Panc1 (cell line): ENCODE results near the gene NLRP14. TPM values are rescaled to one million over a fixed set of nuclear protein-coding genes. Genes with fewer than 3 reads are reported as not detected.

Experiments
- ATAC-seq: fragments of 200-7000 bp; cut with Tn5 transposase; 2 replicates; pipeline ENCODE4 v1.9.1; 2020; ENCODE audit warnings: mild to moderate bottlenecking, moderate library complexity
- BruUV-seq: library from RNA; stranded (reverse); fragments of 400-500 nt; replicated peaks from 2 replicates; lab custom pipeline; 2021; lab: Mats Ljungman, UMichigan
- CTCF ChIA-PET: fragments of 300-600 bp; sonication (Branson Sonifier 250); formaldehyde crosslinking; loops from one replicate; lab custom pipeline; 2022; ENCODE audit warnings: antibody characterized with exemption; lab: Charles Lee
- POLR2A ChIA-PET: fragments of 300-600 bp; sonication (Branson Sonifier 250); formaldehyde crosslinking; loops from one replicate; lab custom pipeline; 2022; ENCODE audit warnings: antibody characterized with exemption; lab: Charles Lee
- DNase-seq: peaks from one replicate; pipeline ENCODE4 v3.0.0-alpha.2; 2010; ENCODE audit warnings: low read depth, low spot score
- H3K27ac ChIP-seq: 2 replicates; pipeline ENCODE4 v1.5.1; 2011; ENCODE audit warnings: mild to moderate bottlenecking, low read length, inconsistent platforms
- H3K27me3 ChIP-seq: fragments of 200-500 bp; sonication (Bioruptor generic); 2 replicates; pipeline ENCODE4 v1.6.0; 2014; ENCODE audit warnings: low read length, inconsistent platforms; ENCODE audit not compliant: control insufficient read depth, insufficient read depth
- H3K36me3 ChIP-seq: fragments of 200-500 bp; sonication (Bioruptor generic); 2 replicates; pipeline ENCODE4 v1.5.1; 2014; ENCODE audit warnings: inconsistent platforms, mild to moderate bottlenecking, low read length, moderate library complexity; ENCODE audit not compliant: control insufficient read depth, insufficient read depth
- H3K4me1 ChIP-seq: 2 replicates; pipeline ENCODE4 v1.5.1; 2011; ENCODE audit warnings: inconsistent platforms, mild to moderate bottlenecking, low read length, moderate library complexity; ENCODE audit not compliant: control insufficient read depth, insufficient read depth
- H3K4me3 ChIP-seq, 2 experiments: 2 replicates each; pipeline ENCODE4 v1.5.1; 2011 to 2012; ENCODE audit warnings: low read depth in 2 of 2, low read length in 2 of 2, mild to moderate bottlenecking in 2 of 2, inconsistent platforms in 1 of 2, moderate library complexity in 1 of 2
- H3K9me3 ChIP-seq: fragments of 200-500 bp; sonication (Bioruptor generic); 2 replicates; pipeline ENCODE4 v1.5.1; 2014; ENCODE audit warnings: low read depth, mild to moderate bottlenecking, inconsistent platforms, low read length, moderate library complexity; ENCODE audit not compliant: control insufficient read depth, insufficient read depth
- POLR2AphosphoS5 ChIP-seq: IDR thresholded peaks from 2 replicates; pipeline ENCODE4 v1.6.1; 2012; ENCODE audit warnings: mild to moderate bottlenecking, low read depth, low read length, moderate library complexity
- SIN3A ChIP-seq: IDR thresholded peaks from 2 replicates; pipeline ENCODE4 v1.6.1; 2012; ENCODE audit warnings: low read depth, mild to moderate bottlenecking, low read length, moderate library complexity, borderline replicate concordance; ENCODE audit not compliant: insufficient read depth
- TCF7L2 ChIP-seq: IDR thresholded peaks from 2 replicates; pipeline ENCODE4 v1.6.1; 2011; ENCODE audit warnings: mild to moderate bottlenecking, low read depth, low read length, inconsistent platforms
- in situ Hi-C: cut with HindIII; loops from 2 replicates; pipeline ENCODE4 v1.10.0; 2016; ENCODE audit warnings: low sequenced_read_pairs, low pct_unique_long_range_greater_than_20kb
- intact Hi-C: fragments of 100-400 bp; cut with micrococcal nuclease; formaldehyde crosslinking; loops from one replicate; pipeline ENCODE4 v1.10.0; 2022; ENCODE audit not compliant: unreplicated experiment
- total RNA-seq: library from RNA; stranded (reverse); gene quantifications from one replicate; pipeline ENCODE4 v1.2.1, GENCODE V29; 2021; ENCODE audit not compliant: unreplicated experiment
- TF ChIP-seq, protein P1 (sequence below), 2 experiments: IDR thresholded peaks; 2 replicates each; pipeline ENCODE4 v1.6.1; 2011 to 2012; ENCODE audit warnings: low read depth in 2 of 2, control low read depth in 1 of 2, low read length in 1 of 2, mild to moderate bottlenecking in 1 of 2, moderate library complexity in 1 of 2; ENCODE audit not compliant: insufficient read depth in 1 of 2
- TF ChIP-seq, protein P2 (sequence below): fragments of 450-650 bp; IDR thresholded peaks from 2 replicates; pipeline ENCODE4 v1.5.1; 2017; ENCODE audit warnings: mild to moderate bottlenecking

NLRP14 gene
- total RNA-seq, 1 experiment from 2014 or later = 0.08 TPM

DNA sequence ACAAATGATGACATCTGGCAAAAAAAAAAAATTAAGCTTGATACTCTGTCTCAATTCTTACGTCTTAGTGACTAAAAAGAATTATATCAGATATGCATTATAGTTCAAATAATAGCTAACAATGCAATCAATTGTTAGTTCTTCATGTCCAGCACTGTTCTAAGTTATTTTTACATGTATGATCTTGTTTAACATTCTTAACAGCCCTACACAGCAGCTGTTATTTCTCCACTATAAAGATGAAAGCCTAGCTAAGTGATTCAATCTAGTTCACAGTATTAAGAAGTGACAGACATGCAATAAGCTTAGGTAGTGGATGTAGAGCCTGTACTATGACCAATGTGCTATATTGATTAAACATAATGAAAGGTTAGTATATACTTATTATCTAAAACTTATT, 4.3 kb upstream of the NLRP14 start:
- no TSS peak for BruUV-seq
- H3K4me3 ChIP-seq = no peak overlapping the region
- no peaks in the 10 kb centered on the region for H3K9me3 ChIP-seq
- POLR2A ChIA-PET = interaction anchor here (0.6 kb wide), 1 partner anchor 87 kb away, joined by 3 read pairs; no protein-coding TSS in a partner anchor
- no peaks in the 10 kb centered on the region for H3K27me3 ChIP-seq
- in situ Hi-C loops = no loop called here
- TF ChIP-seq POLR2AphosphoS5 = no peak
- ATAC-seq (no peak), DNase-seq (no peak)
- CTCF ChIA-PET = no interaction called here
- intact Hi-C loops = no loop called here
- H3K27ac ChIP-seq = no peak overlapping the region
- no peaks in the 10 kb centered on the region for H3K36me3 ChIP-seq
- H3K4me1 ChIP-seq = peaks cover 8% of the 10 kb centered on the region; the same call in 1 of the 2 replicates

DNA sequence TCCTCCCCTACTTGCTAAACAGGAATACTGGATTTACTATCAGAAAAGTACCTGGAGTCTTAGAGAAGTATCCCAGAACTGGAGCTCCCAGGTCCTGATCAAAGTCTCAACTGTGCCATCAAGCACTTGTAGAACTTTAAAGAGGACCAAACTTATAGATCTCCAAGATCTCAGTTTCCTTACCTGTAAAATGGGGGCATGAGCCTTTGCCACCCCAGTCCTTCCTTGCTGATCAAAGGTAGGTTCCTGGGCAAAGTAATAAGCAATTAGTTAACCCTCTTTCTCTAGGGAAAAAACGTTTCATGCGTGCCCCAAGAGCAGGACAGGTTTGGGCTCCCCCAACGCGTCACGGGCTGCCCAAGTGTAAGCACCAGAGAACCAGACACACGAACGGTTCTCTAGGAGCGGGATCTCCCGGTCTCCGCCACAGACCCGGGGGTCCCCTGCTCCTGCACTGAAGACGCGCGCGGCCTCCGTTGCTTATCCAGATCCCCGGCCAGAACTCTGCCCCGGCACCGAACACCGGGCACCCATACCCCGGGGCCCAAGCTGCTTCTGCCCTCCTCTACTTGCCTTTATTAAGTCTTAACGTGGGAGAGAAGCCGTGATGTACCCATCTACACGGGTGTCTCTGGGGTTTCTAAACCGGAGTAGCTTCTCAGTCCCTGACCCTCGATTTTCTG, 638 bp upstream of the NLRP14 start:
- CTCF ChIA-PET = interaction anchor here (0.9 kb wide), 1 partner anchor 265 kb away, joined by 4 read pairs; no protein-coding TSS in a partner anchor
- POLR2A ChIA-PET = interaction anchor here (0.9 kb wide), 1 partner anchor 130 kb away, joined by 3 read pairs; no protein-coding TSS in a partner anchor
- in situ Hi-C loops (no loop called here), intact Hi-C loops (no loop called here)
- BruUV-seq = TSS peak; percentile 84
- no peaks in the 10 kb centered on the region for H3K9me3 ChIP-seq
- H3K4me3 ChIP-seq = peak overlapping the region; percentile 75 to 97
- ATAC-seq (peak; percentile 52), DNase-seq (no peak)
- H3K27ac ChIP-seq = peak overlapping the region; percentile 89
- TF ChIP-seq, protein P1, sequence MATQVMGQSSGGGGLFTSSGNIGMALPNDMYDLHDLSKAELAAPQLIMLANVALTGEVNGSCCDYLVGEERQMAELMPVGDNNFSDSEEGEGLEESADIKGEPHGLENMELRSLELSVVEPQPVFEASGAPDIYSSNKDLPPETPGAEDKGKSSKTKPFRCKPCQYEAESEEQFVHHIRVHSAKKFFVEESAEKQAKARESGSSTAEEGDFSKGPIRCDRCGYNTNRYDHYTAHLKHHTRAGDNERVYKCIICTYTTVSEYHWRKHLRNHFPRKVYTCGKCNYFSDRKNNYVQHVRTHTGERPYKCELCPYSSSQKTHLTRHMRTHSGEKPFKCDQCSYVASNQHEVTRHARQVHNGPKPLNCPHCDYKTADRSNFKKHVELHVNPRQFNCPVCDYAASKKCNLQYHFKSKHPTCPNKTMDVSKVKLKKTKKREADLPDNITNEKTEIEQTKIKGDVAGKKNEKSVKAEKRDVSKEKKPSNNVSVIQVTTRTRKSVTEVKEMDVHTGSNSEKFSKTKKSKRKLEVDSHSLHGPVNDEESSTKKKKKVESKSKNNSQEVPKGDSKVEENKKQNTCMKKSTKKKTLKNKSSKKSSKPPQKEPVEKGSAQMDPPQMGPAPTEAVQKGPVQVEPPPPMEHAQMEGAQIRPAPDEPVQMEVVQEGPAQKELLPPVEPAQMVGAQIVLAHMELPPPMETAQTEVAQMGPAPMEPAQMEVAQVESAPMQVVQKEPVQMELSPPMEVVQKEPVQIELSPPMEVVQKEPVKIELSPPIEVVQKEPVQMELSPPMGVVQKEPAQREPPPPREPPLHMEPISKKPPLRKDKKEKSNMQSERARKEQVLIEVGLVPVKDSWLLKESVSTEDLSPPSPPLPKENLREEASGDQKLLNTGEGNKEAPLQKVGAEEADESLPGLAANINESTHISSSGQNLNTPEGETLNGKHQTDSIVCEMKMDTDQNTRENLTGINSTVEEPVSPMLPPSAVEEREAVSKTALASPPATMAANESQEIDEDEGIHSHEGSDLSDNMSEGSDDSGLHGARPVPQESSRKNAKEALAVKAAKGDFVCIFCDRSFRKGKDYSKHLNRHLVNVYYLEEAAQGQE (IDR thresholded peaks at IDR 0.05; ENCODE audit: insufficient read depth in 1 of 2, low read depth in 2 of 2, low read length in 1 of 2) = no peak
- H3K27me3 ChIP-seq = peaks cover 3% of the 10 kb centered on the region; the same call in 1 of the 2 replicates
- peaks cover 11% of the 10 kb centered on the region; the same call in 1 of the 2 replicates for H3K4me1 ChIP-seq
- H3K36me3 ChIP-seq = no peaks in the 10 kb centered on the region

DNA sequence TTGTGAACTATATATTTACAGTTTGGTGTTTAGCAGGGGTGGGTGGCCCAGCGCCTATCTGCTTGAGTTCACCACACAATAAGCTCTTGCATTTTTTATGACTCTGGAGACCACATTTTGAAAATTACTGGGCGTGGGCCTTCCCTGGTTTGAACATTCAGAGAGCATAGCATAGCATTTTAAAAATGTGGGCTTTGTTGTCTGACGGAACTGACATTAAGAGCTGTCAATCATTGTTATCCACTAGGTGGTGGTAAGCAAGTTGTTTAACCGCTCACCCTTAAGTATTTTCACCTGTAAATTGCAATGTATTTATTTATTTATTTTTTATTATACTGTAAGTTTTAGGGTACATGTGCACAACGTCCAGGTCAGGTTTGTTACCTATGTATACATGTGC, 1.0 kb downstream of the NLRP14 start:
- intact Hi-C loops (no loop called here), in situ Hi-C loops (no loop called here)
- no peak for ATAC-seq
- TF ChIP-seq, protein P2, sequence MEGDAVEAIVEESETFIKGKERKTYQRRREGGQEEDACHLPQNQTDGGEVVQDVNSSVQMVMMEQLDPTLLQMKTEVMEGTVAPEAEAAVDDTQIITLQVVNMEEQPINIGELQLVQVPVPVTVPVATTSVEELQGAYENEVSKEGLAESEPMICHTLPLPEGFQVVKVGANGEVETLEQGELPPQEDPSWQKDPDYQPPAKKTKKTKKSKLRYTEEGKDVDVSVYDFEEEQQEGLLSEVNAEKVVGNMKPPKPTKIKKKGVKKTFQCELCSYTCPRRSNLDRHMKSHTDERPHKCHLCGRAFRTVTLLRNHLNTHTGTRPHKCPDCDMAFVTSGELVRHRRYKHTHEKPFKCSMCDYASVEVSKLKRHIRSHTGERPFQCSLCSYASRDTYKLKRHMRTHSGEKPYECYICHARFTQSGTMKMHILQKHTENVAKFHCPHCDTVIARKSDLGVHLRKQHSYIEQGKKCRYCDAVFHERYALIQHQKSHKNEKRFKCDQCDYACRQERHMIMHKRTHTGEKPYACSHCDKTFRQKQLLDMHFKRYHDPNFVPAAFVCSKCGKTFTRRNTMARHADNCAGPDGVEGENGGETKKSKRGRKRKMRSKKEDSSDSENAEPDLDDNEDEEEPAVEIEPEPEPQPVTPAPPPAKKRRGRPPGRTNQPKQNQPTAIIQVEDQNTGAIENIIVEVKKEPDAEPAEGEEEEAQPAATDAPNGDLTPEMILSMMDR = no peak; the same call in 1 of the 2 replicates
- no peak for TF ChIP-seq SIN3A
- TF ChIP-seq TCF7L2 = no peak
- TF ChIP-seq, protein P1 (IDR thresholded peaks at IDR 0.05; ENCODE audit: insufficient read depth in 1 of 2, low read depth in 2 of 2, low read length in 1 of 2) = no peak
- no peak for TF ChIP-seq POLR2AphosphoS5
- ChIA-PET POLR2A (no interaction called here), CTCF (no interaction called here)
- no peaks in the 10 kb centered on the region for H3K36me3 ChIP-seq
- H3K4me1 ChIP-seq = peaks cover 11% of the 10 kb centered on the region; the same call in 1 of the 2 replicates
- peaks cover 9% of the 10 kb centered on the region for H3K27me3 ChIP-seq
- H3K4me3 ChIP-seq = no peak overlapping the region
- no peak for DNase-seq
- BruUV-seq = no TSS peak
- H3K27ac ChIP-seq = no peak overlapping the region; the same call in 1 of the 2 replicates
- H3K9me3 ChIP-seq = no peaks in the 10 kb centered on the region
